ENCODE results near the gene STX18. TPM values are rescaled to one million over a fixed set of nuclear protein-coding genes. Genes with fewer than 3 reads are reported as not detected.

Gene STX18
- total and polyA plus RNA-seq, 4 donors, result 10.2 to 17.1 (median 12.4) TPM

- Histone ChIP-seq H3K9me3 (ENCODE audit: control insufficient read depth in 4 of 4, low read length in 3 of 4) (no peaks in the 10 kb centered on the region), H3K9ac (ENCODE audit: low read depth in 1 of 2, low read length in 2 of 2) (no peak overlapping the region), H3K27ac (ENCODE audit: low read depth in 1 of 2, low read length in 2 of 2) (no peak overlapping the region), H3K36me3 (ENCODE audit: control insufficient read depth in 4 of 4, insufficient read depth in 3 of 4, low read depth in 1 of 4, low read length in 3 of 4) (peaks cover 0 to 5% (median 3%) of the 10 kb centered on the region in 4 donors), H3K27me3 (ENCODE audit: control insufficient read depth in 4 of 4, insufficient read depth in 4 of 4, low read length in 3 of 4) (no peaks in the 10 kb centered on the region), H3K4me1 (ENCODE audit: control insufficient read depth in 4 of 4, insufficient read depth in 4 of 4, low read length in 3 of 4) (no peaks in the 10 kb centered on the region), H3K4me3 (ENCODE audit: low read depth in 1 of 3, low read length in 3 of 3) (no peak overlapping the region)
- WGBS, result 86% methylated on average over 7 of the region's 7 CpGs
- DNase-seq (ENCODE audit: low spot score), result no peak
- TF ChIP-seq TAF1 (conservative IDR thresholded peaks at IDR 0.05), result no peak
Measured at GRCh38 chr4:4413806-4414205, 128.0 kb downstream of the STX18 start.

- H3K9ac ChIP-seq (ENCODE audit: low read depth in 1 of 2, low read length in 2 of 2), result no peak overlapping the region
- 91% methylated on average over 10 of the region's 10 CpGs for WGBS
- DNase-seq (ENCODE audit: low spot score), result no peak
Measured at GRCh38 chr4:4413373-4413725, 128.5 kb downstream of the STX18 start.

More at GRCh38 chr4:4413373-4413725, 128.5 kb downstream of the STX18 start:
- Histone ChIP-seq H3K36me3 (ENCODE audit: control insufficient read depth in 4 of 4, insufficient read depth in 3 of 4, low read depth in 1 of 4, low read length in 3 of 4) (peaks cover 0 to 1% (median under 1%) of the 10 kb centered on the region in 4 donors), H3K4me3 (ENCODE audit: low read depth in 1 of 3, low read length in 3 of 3) (no peak overlapping the region), H3K27me3 (ENCODE audit: control insufficient read depth in 4 of 4, insufficient read depth in 4 of 4, low read length in 3 of 4) (no peaks in the 10 kb centered on the region), H3K4me1 (ENCODE audit: control insufficient read depth in 4 of 4, insufficient read depth in 4 of 4, low read length in 3 of 4) (no peaks in the 10 kb centered on the region), H3K27ac (ENCODE audit: low read depth in 1 of 2, low read length in 2 of 2) (no peak overlapping the region), H3K9me3 (ENCODE audit: control insufficient read depth in 4 of 4, low read length in 3 of 4) (no peaks in the 10 kb centered on the region)
- TF ChIP-seq FOXA1 (IDR thresholded peaks at IDR 0.05), result no peak
- no peak for TF ChIP-seq TAF1 (conservative IDR thresholded peaks at IDR 0.05)
- TF ChIP-seq REST (IDR thresholded peaks at IDR 0.05), result no peak
- TF ChIP-seq FOXA2 (IDR thresholded peaks at IDR 0.05), result no peak
- no peak for TF ChIP-seq JUND (IDR thresholded peaks at IDR 0.05)
- TF ChIP-seq GABPA (IDR thresholded peaks at IDR 0.05 in 1 of 2, conservative IDR thresholded peaks at IDR 0.05 in 1 of 2), result no peak
- TF ChIP-seq ATF3 (IDR thresholded peaks at IDR 0.05), result no peak
- TF ChIP-seq SP1 (IDR thresholded peaks at IDR 0.05), result no peak
- TF ChIP-seq RAD21 (IDR thresholded peaks at IDR 0.05), result no peak
- TF ChIP-seq CTCF (IDR thresholded peaks at IDR 0.05; ENCODE audit: low read depth, low read length, missing input control), result no peak
- no peak for TF ChIP-seq MAX (IDR thresholded peaks at IDR 0.05)
- no peak for TF ChIP-seq EGR1 (IDR thresholded peaks at IDR 0.05; ENCODE audit: low read depth in 2 of 2)
- no peak for TF ChIP-seq YY1 (IDR thresholded peaks at IDR 0.05)
- no peak for TF ChIP-seq ZBTB33 (IDR thresholded peaks at IDR 0.05)
- no peak for TF ChIP-seq HNF4G (IDR thresholded peaks at IDR 0.05)
- no peak for TF ChIP-seq HNF4A (conservative IDR thresholded peaks at IDR 0.05)
- no peak for TF ChIP-seq NR2F2 (IDR thresholded peaks at IDR 0.05)
- TF ChIP-seq RXRA (IDR thresholded peaks at IDR 0.05), result no peak

All from liver (tissue), 9 donors.